PC-9 (cell line): ENCODE measurements around the gene SYNGR1. TPM values are rescaled to one million over a fixed set of nuclear protein-coding genes. Genes with fewer than 3 reads are reported as not detected.
A peak's percentile ranks its signal among the peaks of the same experiment; 100 is the strongest.

Experiments used
- BruUV-seq: library from RNA; stranded (reverse); fragments of 400-500 nt; replicated peaks from 2 replicates; lab custom pipeline; 2021; lab: Mats Ljungman, UMichigan
- CTCF ChIA-PET: fragments of 300-600 bp; sonication (Branson Sonifier 250); formaldehyde crosslinking; loops from one replicate; lab custom pipeline; 2022; ENCODE audit warnings: antibody characterized with exemption; lab: Charles Lee
- POLR2A ChIA-PET: fragments of 300-600 bp; sonication (Branson Sonifier 250); formaldehyde crosslinking; loops from one replicate; lab custom pipeline; 2022; ENCODE audit warnings: antibody characterized with exemption; ENCODE audit not compliant: unreplicated experiment; lab: Charles Lee
- DNase-seq, 2 experiments: peaks; one replicate each; pipeline versions ENCODE4 v3.0.0 to v3.0.0-alpha.2; 2015 to 2022; ENCODE audit warnings: mixed read lengths in 1 of 2
- H2AFZ ChIP-seq: fragments of 200-600 bp; sonication (generic); 2 replicates; pipeline ENCODE4 v1.8.1; 2017; ENCODE audit warnings: antibody characterized with exemption
- H3F3A ChIP-seq: fragments of 200-600 bp; sonication (generic); 2 replicates; pipeline ENCODE4 v1.8.1; 2017; ENCODE audit warnings: antibody characterized with exemption, mild to moderate bottlenecking, low read depth; ENCODE audit not compliant: insufficient read depth
- H3K27ac ChIP-seq: fragments of 200-600 bp; sonication (generic); 2 replicates; pipeline ENCODE4 v1.6.1; 2016; ENCODE audit warnings: mixed run types
- H3K27me3 ChIP-seq: fragments of 200-600 bp; sonication (generic); 2 replicates; pipeline ENCODE4 v1.6.1; 2016; ENCODE audit warnings: low read depth, mixed run types; ENCODE audit not compliant: insufficient read depth
- H3K36me3 ChIP-seq: fragments of 200-600 bp; sonication (generic); 2 replicates; pipeline ENCODE4 v1.6.1; 2016; ENCODE audit warnings: low read depth, mixed run types
- H3K4me1 ChIP-seq: fragments of 200-600 bp; sonication (generic); replicated peaks from 2 replicates; pipeline ENCODE4 v1.6.1; 2016; ENCODE audit warnings: mixed run types; ENCODE audit not compliant: insufficient read depth
- H3K4me2 ChIP-seq: fragments of 200-600 bp; sonication (generic); 2 replicates; pipeline ENCODE4 v1.6.1; 2017; ENCODE audit warnings: mixed run types
- H3K4me3 ChIP-seq: fragments of 200-600 bp; sonication (generic); 2 replicates; pipeline ENCODE4 v1.6.1; 2016; ENCODE audit warnings: mixed run types
- H3K79me2 ChIP-seq: fragments of 200-600 bp; sonication (generic); 2 replicates; pipeline ENCODE4 v1.6.1; 2017; ENCODE audit warnings: low read depth, mixed run types
- H3K9me2 ChIP-seq: fragments of 200-600 bp; sonication (generic); 2 replicates; pipeline ENCODE4 v1.8.1; 2017; ENCODE audit warnings: mild to moderate bottlenecking; ENCODE audit not compliant: insufficient read depth
- H3K9me3 ChIP-seq: fragments of 200-600 bp; sonication (generic); 2 replicates; pipeline ENCODE4 v1.8.1; 2016; ENCODE audit warnings: low read depth; ENCODE audit not compliant: insufficient read depth
- H4K20me1 ChIP-seq: fragments of 200-600 bp; sonication (generic); 2 replicates; pipeline ENCODE4 v1.8.1; 2017; ENCODE audit not compliant: insufficient read depth
- CTCF ChIP-seq: fragments of 200-600 bp; sonication (generic); conservative IDR thresholded peaks from 2 replicates; pipeline ENCODE4 v1.6.1; 2017; ENCODE audit warnings: mixed run types, antibody characterized with exemption, mild to moderate bottlenecking, moderate library complexity
- EZH2 ChIP-seq: fragments of 200-600 bp; sonication (generic); IDR thresholded peaks from 2 replicates; pipeline ENCODE4 v1.8.0; 2017; ENCODE audit warnings: antibody characterized with exemption, low read depth
- intact Hi-C: fragments of 100-400 bp; cut with micrococcal nuclease; formaldehyde crosslinking; loops from one replicate; pipeline ENCODE4 v1.10.0; 2022; ENCODE audit not compliant: unreplicated experiment
- total RNA-seq: library from RNA; stranded (reverse); gene quantifications from 2 replicates; pipeline ENCODE4 v1.2.3, GENCODE V29; 2021

Gene SYNGR1
- total RNA-seq, 1 experiment from 2014 or later: 12.0 TPM

GRCh38 chr22:39389420-39389819 is 39.6 kb downstream of the SYNGR1 start:
- no peaks in the 10 kb centered on the region for H3K9me3 ChIP-seq
- CTCF ChIA-PET: no interaction called here
- H3K4me1 ChIP-seq: peaks cover 7% of the 10 kb centered on the region; the same call in 1 of the 2 replicates
- no peak overlapping the region for H3K27ac ChIP-seq
- no peak overlapping the region for H2AFZ ChIP-seq
- no peak overlapping the region for H3K4me3 ChIP-seq
- TF ChIP-seq EZH2 (no peak), CTCF (no peak)
- H3F3A ChIP-seq: peaks cover 13% of the 10 kb centered on the region
- no peak for DNase-seq
- H3K36me3 ChIP-seq: no peaks in the 10 kb centered on the region
- H3K27me3 ChIP-seq: no peaks in the 10 kb centered on the region; the same call in 1 of the 2 replicates
- H3K4me2 ChIP-seq: no peak overlapping the region
- no TSS peak for BruUV-seq
- H3K9me2 ChIP-seq: no peaks in the 10 kb centered on the region
- H3K79me2 ChIP-seq: no peaks in the 10 kb centered on the region
- intact Hi-C loops: no loop called here
- POLR2A ChIA-PET: no interaction called here
- no peaks in the 10 kb centered on the region for H4K20me1 ChIP-seq

GRCh38 chr22:39392341-39392948 is 42.7 kb downstream of the SYNGR1 start:
- Histone ChIP-seq H3K4me1 (peaks cover 7% of the 10 kb centered on the region; the same call in 1 of the 2 replicates), H2AFZ (no peak overlapping the region), H3K9me3 (no peaks in the 10 kb centered on the region), H3F3A (peaks cover 17% of the 10 kb centered on the region), H3K27ac (no peak overlapping the region), H3K4me2 (no peak overlapping the region), H3K9me2 (no peaks in the 10 kb centered on the region), H3K27me3 (no peaks in the 10 kb centered on the region; the same call in 1 of the 2 replicates), H3K4me3 (no peak overlapping the region), H4K20me1 (no peaks in the 10 kb centered on the region), H3K79me2 (no peaks in the 10 kb centered on the region), H3K36me3 (no peaks in the 10 kb centered on the region)
- peak in 1 of 2 experiments; percentile 32 for DNase-seq
- BruUV-seq: no TSS peak
- intact Hi-C loops: no loop called here
- ChIA-PET CTCF (interaction anchor here (0.5 kb wide), 1 partner anchor 38 kb away, joined by 3 read pairs; no protein-coding TSS in a partner anchor), POLR2A (no interaction called here)
- TF ChIP-seq CTCF (no peak), EZH2 (no peak)

- peaks cover 4% of the 10 kb centered on the region; the same call in 1 of the 2 replicates for H3F3A ChIP-seq
- CTCF ChIA-PET: no interaction called here
- no peaks in the 10 kb centered on the region for H4K20me1 ChIP-seq
- H3K4me2 ChIP-seq: no peak overlapping the region
- no peaks in the 10 kb centered on the region for H3K27me3 ChIP-seq
- peak in 1 of 2 experiments; percentile 21 for DNase-seq
- intact Hi-C loops: no loop called here
- H3K36me3 ChIP-seq: no peaks in the 10 kb centered on the region
- peaks cover 6% of the 10 kb centered on the region for H3K4me1 ChIP-seq
- H2AFZ ChIP-seq: no peak overlapping the region
- H3K9me3 ChIP-seq: no peaks in the 10 kb centered on the region
- H3K27ac ChIP-seq: no peak overlapping the region
- H3K4me3 ChIP-seq: no peak overlapping the region
- no peaks in the 10 kb centered on the region for H3K9me2 ChIP-seq
- TF ChIP-seq EZH2: no peak
- no peak for TF ChIP-seq CTCF
- POLR2A ChIA-PET: no interaction called here
- no TSS peak for BruUV-seq
- peaks cover 14% of the 10 kb centered on the region for H3K79me2 ChIP-seq
Observed at GRCh38 chr22:39395936-39396796, 46.4 kb downstream of the SYNGR1 start.
